Cardiac muscle cell (in vitro differentiated cells and primary cell): ENCODE data around the gene CISD3. TPM values are rescaled to one million over a fixed set of nuclear protein-coding genes. Genes with fewer than 3 reads are reported as not detected.

ENCODE experiments used
- DNase-seq, 2 donors: peaks; one replicate each; pipeline versions ENCODE4 v3.0.0 to v3.0.0-alpha.2; 2010 to 2017; ENCODE audit warnings: low read depth in 1 of 2, low spot score in 1 of 2
- H3K27ac ChIP-seq: fragments of 200-600 bp; sonication (generic); 2 replicates; pipeline ENCODE4 v1.5.1; 2016
- H3K27me3 ChIP-seq: fragments of 200-600 bp; sonication (generic); 2 replicates; pipeline ENCODE4 v1.6.0; 2016; ENCODE audit warnings: control low read depth
- H3K36me3 ChIP-seq: fragments of 200-600 bp; sonication (generic); 2 replicates; pipeline ENCODE4 v1.5.1; 2016; ENCODE audit warnings: control low read depth
- H3K4me1 ChIP-seq: fragments of 200-600 bp; sonication (generic); 2 replicates; pipeline ENCODE4 v1.8.1; 2017; ENCODE audit warnings: low read depth, mild to moderate bottlenecking, mixed run types
- H3K4me3 ChIP-seq: fragments of 200-600 bp; sonication (generic); 2 replicates; pipeline ENCODE4 v1.5.1; 2016; ENCODE audit warnings: mild to moderate bottlenecking
- H3K9me3 ChIP-seq: fragments of 200-600 bp; sonication (generic); 2 replicates; pipeline ENCODE4 v1.5.1; 2017; ENCODE audit warnings: low read depth, mild to moderate bottlenecking, control low read depth
- polyA plus RNA-seq: library from polyadenylated mRNA; unstranded; fragments of >200 nt; fragmentation: Nextera tagmentation; extraction: Ambion mirVana; gene quantifications from 2 replicates; pipeline ENCODE4 v1.2.1, GENCODE V29; 2016
- total RNA-seq: library from RNA; depleted of rRNA; stranded (reverse); fragments of >200 nt; gene quantifications from 2 replicates; pipeline ENCODE4 v1.2.3, GENCODE V29; 2016
- TF ChIP-seq, protein P1 (sequence below): IDR thresholded peaks from 2 replicates; pipeline ENCODE4 v1.5.1; 2012; ENCODE audit warnings: low read depth, mild to moderate bottlenecking, low read length

The CISD3 gene
- total and polyA plus RNA-seq, 2 experiments from 2014 or later: 4.9 to 29.7 TPM

DNA sequence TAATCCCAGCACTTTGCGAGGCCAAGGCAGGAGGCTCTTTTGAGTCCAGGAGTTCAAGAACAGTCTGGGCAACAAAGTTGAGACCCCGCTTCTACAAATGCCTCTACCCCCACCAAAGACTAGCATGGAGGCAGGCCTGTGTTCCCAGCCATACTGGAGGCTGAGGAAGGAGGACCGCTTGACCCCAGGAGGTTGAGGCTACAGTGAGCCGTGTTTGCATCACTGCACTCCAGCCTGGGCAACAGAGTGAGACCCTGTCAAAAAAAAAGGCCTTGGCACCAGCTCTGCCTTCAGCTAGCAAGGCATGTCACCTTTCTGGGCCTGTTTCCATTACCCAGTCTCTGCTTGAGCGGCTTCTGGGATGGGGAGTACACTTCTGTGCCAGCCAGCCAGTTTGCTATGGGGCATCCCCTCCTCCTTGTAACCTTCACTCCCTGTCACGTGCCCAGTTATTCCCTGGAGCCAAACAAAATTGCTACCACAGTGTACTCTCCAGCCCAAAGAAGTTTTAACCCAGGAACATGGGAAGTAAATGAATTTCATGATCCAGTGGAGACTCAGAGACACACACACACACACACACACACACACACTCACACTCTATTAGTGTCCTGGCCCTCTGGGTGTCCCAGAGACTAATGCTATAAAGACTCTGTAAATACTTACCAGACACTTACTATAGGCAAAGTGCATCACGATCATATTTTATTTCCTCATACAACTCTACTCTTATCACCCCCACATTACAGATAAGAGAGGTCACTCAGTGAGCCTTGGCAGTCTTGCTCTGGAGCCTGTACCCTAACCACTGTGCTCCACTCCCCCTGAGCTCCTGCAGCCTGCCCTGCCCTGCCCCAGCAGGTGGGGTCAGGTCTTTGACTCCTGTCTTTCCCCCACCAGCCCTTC lies 2.5 kb downstream of the CISD3 start:
- no peak overlapping the region for H3K27ac ChIP-seq
- DNase-seq: no peak
- TF ChIP-seq, protein P1, sequence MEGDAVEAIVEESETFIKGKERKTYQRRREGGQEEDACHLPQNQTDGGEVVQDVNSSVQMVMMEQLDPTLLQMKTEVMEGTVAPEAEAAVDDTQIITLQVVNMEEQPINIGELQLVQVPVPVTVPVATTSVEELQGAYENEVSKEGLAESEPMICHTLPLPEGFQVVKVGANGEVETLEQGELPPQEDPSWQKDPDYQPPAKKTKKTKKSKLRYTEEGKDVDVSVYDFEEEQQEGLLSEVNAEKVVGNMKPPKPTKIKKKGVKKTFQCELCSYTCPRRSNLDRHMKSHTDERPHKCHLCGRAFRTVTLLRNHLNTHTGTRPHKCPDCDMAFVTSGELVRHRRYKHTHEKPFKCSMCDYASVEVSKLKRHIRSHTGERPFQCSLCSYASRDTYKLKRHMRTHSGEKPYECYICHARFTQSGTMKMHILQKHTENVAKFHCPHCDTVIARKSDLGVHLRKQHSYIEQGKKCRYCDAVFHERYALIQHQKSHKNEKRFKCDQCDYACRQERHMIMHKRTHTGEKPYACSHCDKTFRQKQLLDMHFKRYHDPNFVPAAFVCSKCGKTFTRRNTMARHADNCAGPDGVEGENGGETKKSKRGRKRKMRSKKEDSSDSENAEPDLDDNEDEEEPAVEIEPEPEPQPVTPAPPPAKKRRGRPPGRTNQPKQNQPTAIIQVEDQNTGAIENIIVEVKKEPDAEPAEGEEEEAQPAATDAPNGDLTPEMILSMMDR: no peak
- H3K4me3 ChIP-seq: no peak overlapping the region
- no peaks in the 10 kb centered on the region for H3K4me1 ChIP-seq
- H3K9me3 ChIP-seq: no peaks in the 10 kb centered on the region
- H3K27me3 ChIP-seq: no peaks in the 10 kb centered on the region
- no peaks in the 10 kb centered on the region for H3K36me3 ChIP-seq

DNA sequence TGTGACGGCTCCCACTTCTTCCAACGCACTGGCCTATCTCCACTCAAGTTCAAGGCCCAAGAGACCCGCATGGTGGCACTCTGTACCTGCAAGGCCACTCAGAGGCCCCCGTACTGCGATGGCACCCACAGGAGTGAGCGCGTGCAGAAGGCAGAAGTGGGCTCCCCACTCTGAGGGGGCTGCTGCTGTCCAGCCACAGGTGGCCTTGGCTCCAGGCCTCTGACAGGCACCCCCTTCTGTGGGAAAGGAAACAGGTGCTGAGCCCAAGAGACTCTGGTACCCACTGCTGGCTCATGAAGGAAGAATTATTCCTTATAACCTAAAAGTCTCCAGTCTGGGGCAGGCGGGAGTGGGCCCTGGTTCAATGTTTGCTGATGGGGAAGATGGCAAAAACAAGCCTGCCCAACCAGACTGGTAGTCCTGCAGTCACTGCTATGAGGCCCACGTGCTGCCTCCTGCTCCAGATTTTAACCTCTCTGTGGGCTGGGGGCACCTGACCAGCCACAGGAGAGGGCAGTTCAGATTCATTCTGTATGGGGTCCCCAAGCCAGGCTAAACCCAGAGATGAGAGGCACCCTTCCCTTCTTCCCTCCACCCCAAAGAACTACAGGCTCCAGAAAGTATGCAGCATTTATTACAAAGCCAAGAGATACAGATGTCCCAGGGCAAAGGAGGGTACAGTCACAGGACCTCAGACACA lies 3.3 kb downstream of the CISD3 start:
- TF ChIP-seq, protein P1: no peak
- H3K9me3 ChIP-seq: no peaks in the 10 kb centered on the region
- peaks cover 6% of the 10 kb centered on the region for H3K36me3 ChIP-seq
- no peak overlapping the region for H3K27ac ChIP-seq
- DNase-seq: no peak
- no peaks in the 10 kb centered on the region for H3K4me1 ChIP-seq
- no peak overlapping the region for H3K4me3 ChIP-seq
- H3K27me3 ChIP-seq: no peaks in the 10 kb centered on the region

DNA sequence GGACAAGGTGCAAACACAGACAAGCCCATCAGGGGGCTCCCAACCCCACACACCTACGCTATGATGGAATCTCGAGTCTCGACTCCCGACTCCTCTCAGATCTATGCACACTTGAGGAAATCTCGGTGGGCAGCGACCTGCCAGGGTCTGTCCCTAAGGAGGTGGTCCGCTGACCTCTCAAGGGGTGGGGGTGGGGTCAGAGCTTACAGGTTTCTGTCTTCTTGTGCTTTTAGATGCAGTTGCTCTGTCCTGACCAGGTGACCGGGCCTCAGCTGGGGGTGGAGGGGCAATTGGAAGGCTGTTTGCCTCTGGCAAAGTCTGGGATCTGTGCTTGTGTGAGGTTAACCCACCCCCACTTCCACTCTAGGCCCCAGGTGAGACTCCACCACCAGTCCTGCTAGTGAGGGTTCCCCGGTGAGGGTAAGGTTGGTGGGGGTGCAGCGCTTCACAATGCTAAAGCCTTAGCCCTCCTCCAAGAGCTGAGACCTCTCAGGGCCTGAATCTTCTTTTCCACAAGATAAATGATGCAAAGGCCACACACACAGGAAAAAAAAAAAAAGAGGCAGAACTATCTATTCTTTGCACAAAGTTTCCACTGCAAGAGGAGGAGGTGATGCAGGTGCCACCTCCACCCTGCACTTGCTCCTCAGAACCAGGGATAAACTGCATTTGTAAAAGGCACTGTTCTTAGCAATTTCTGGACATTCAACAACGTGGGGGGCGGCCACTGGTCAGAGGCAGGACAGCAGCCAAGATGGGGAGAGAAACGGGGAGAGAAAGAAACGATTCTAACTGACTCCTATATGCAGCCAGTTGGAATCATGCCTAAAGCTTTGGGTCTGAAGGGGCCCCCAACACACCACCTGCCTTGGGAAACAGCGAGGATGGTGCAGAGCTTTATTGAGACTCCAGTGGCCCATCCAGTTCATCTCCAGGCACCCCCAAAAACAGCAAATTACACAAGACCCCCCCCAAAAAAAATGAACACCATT lies 4.1 kb downstream of the CISD3 start:
- Histone ChIP-seq H3K27me3 (no peaks in the 10 kb centered on the region), H3K36me3 (peaks cover 13% of the 10 kb centered on the region)

DNA sequence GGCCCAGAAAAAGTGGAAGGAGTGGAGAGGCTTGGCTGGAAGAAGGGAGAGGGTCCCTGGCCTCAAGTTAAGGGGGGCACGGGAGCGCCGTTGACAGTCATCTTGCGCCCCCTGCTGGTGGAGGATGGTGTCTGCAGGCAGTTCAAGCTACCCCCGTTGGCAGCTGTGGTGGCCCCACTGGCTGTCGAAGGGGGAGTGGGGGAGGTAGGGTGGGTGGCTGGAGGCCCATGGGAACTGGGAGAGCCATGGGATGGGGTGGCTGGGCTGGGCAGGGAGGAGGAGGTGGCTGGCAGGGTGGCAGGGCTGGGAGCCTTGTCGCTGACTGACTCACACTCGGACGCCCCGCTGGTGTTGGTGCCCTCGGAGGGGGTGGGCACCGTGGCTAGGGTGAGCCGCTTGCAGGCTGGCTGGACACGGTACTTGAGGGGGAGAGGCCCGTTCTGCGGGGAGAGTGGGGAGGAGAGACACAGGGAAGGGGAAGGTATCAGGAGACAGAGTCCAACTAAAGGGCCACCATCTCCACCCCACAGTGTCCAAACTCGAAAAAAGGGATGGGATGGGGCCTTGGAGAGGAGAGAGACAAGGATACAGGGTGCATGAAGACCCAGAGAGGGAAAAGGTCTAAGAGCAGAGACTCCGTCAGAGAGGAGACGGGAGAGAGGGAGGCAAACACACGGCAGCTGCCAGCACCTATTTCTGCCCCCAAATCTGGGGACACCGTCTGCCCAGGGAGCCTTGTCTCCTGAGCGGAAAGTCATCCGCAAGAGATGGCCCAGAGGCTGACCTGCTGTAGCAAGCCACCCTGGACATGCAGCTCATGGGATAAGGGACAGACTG lies 5.2 kb downstream of the CISD3 start:
- peak; percentile 56 to 73 for DNase-seq
- Histone ChIP-seq H3K36me3 (peaks cover 18% of the 10 kb centered on the region), H3K9me3 (no peaks in the 10 kb centered on the region), H3K27me3 (no peaks in the 10 kb centered on the region), H3K4me3 (no peak overlapping the region), H3K27ac (no peak overlapping the region), H3K4me1 (no peaks in the 10 kb centered on the region)
- TF ChIP-seq, protein P1: peak; percentile 90

More for the DNA sequence above, 4.1 kb downstream of the CISD3 start:
- no peaks in the 10 kb centered on the region for H3K4me1 ChIP-seq
- TF ChIP-seq, protein P1: peak; percentile 17
- DNase-seq: no peak
- H3K27ac ChIP-seq: no peak overlapping the region
- no peak overlapping the region for H3K4me3 ChIP-seq
- H3K9me3 ChIP-seq: no peaks in the 10 kb centered on the region
